ACHN (cell line): Measurements from ENCODE around the gene LAMB2.

Experiments
- DNase-seq: peaks from one replicate; pipeline ENCODE4 v3.0.0-alpha.2; 2015
- in situ Hi-C: cut with HindIII; loops from 2 replicates; pipeline ENCODE4 v1.10.0; 2017; ENCODE audit warnings: low sequenced_read_pairs, low pct_ligation_motif_present, low pct_unique_long_range_greater_than_20kb

Gene LAMB2

GRCh38 chr3:49123687-49124086, 9.2 kb downstream of the LAMB2 start:
- no peak for DNase-seq

GRCh38 chr3:49122886-49123545, 9.8 kb downstream of the LAMB2 start:
- in situ Hi-C loops: no loop called here
- no peak for DNase-seq

More at GRCh38 chr3:49123687-49124086, 9.2 kb downstream of the LAMB2 start:
- in situ Hi-C loops: no loop called here

GRCh38 chr3:49122451-49122850, 10.4 kb downstream of the LAMB2 start:
- in situ Hi-C loops: no loop called here
- DNase-seq: no peak

DNA sequence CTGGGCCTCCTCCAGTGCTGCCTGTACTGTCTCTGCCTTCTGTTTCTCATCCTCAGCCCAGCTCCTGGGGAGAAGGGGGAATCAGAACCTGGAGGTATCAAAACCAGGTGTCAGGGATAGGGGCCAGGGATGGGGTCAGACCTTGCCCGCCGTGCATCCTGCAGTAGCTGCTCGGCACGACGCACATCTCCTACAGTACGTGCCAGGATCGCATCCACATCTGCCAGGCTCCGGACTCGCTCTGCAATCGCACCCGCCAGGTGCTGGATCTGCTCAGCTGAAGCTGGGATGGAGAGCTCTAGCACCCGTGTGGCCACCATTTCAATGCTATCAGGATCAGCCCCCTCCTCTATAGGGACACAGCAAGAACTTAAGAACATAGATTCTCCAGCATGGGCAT, 10.8 kb downstream of the LAMB2 start:
- in situ Hi-C loops: no loop called here
- DNase-seq: no peak

GRCh38 chr3:49121132-49121736, 11.6 kb downstream of the LAMB2 start:
- in situ Hi-C loops: no loop called here
- no peak for DNase-seq

DNA sequence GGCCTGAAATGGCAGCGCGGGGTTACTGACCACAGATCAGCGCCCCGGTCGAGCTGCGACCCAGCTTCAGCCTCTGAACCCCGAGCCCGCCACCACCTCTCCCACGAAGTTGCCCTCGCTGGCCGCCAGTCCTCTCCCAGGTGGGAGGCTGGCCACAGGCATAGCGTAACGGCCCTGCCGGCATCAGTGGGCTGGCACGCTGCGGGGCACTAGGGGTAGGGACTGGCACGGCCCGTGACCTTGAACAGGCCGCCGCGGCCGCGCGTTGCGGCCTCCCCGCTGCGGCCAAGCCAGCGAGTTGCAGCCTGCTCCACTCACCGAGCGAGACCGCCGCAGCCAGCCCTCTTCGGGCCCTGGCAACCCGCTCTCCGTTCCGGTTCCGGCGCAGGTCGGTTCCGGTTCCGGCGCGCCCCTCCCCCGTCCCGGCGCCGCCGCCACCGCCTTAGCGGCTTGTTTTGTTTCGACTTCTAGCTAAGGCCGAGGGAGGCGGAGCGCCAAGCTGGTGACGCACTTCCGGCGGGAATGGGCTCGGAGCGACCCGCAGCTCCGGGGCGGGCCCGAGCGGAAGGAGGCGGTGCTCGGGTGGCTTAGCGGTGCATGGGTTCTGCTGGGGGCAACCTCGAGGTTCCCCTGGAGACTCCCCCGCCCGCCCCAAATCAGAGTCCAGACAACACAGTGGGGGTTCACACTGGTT, 12.3 kb downstream of the LAMB2 start, which contains the start of gene USP19:
Gene USP19 (minus strand): TSS at position 386 of the 694 bp plus-strand sequence. CDS start 1,678 bp downstream, outside the sequence.
- in situ Hi-C loops: no loop called here
- peak; percentile 89 for DNase-seq

GRCh38 chr3:49120096-49120437, 12.8 kb downstream of the LAMB2 start:
- in situ Hi-C loops: no loop called here
- DNase-seq: no peak

DNA sequence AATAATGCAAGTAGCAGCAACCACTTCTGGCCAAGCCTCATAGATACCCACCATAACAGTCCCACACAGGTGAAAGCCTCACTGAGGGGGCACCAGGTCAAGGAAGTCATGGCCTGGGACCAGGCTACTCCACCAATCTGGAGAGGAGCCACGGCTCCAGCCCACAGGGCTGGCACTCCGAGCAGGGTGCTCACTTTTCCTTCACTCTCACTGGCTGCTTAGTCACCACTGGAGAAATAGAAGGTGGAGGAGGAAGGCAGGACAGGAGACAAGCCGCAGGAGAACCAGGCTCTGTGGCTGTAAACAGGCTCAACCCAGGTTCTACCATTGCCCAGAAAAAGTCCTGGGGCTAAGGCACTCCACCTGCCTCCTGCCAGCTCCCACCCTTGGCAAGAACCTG, 13.4 kb downstream of the LAMB2 start:
- in situ Hi-C loops: no loop called here
- no peak for DNase-seq

DNA sequence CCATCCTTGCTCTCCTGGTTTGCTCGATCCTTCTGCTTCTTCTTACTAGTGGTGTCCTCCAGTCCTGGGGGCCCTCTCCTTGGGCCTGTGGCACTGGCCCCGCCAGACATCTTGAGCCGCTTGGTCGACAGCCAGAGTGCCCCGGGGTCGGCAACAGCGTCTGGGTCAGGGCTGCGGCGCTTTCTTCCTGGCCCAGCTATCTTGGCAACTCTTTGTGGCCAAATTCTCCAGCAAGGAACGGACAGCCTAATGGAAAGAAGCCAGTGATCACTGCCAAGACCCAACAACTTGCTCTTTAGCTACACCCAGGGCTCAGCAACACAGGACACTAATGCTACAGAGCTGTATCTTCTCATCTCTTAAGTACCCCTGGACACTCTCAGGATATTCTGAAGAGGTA, 13.8 kb downstream of the LAMB2 start:
- DNase-seq: no peak
- in situ Hi-C loops: no loop called here

- in situ Hi-C loops: no loop called here
- DNase-seq: no peak
Measured at GRCh38 chr3:49112262-49112661, 20.6 kb downstream of the LAMB2 start.

DNA sequence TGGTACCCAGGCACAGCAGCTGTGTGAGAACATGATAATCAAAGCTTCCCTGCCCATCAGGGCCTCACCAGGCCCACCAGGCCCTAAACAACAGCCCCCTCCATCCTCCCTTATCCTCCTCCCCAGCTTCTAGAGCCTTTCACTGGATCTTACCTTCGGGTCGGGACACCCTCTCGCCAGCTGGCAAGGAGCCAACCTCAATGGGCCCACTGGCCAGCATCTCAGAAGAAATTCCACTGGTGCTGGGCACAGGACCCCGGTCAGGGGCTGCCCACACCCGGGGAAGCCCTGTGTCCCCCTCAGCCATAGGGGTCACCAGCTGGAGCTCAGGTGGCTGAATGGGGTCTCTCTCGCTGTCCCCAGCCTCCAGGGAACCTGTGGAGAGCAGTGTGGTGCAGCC, 21.5 kb downstream of the LAMB2 start:
- no peak for DNase-seq
- in situ Hi-C loops: no loop called here

- DNase-seq: no peak
- in situ Hi-C loops: no loop called here
Measured at GRCh38 chr3:49110780-49111179, 22.1 kb downstream of the LAMB2 start.

GRCh38 chr3:49108346-49108745, 24.5 kb downstream of the LAMB2 start:
- in situ Hi-C loops: no loop called here
- DNase-seq: no peak

GRCh38 chr3:49104427-49105291, 28.2 kb downstream of the LAMB2 start, which contains the start of gene QARS1:
Gene QARS1, minus strand, starts transcription at chr3:49104757. Its CDS starts 24 bp downstream, at chr3:49104733.
- in situ Hi-C loops: no loop called here
- peak; percentile 86 for DNase-seq

DNA sequence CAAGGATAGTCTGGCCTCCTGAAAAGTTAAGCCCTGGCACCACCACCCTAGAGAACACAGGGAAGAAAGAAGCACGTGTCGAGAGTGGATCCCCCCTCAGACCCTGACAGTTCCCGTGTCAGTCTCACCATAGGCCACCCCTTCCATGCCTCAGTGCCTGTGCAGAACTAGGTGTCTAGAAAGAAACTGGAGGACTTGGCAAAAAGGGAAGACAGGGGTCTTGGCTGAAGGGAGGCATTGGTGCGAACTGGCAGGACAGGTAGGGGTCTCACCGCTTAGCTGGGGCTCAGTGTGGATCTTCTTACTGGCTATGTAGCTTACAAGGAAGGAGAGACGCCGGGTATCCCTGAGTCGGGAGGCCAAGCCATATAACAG, 28.8 kb downstream of the LAMB2 start:
- no peak for DNase-seq
- in situ Hi-C loops: no loop called here

DNA sequence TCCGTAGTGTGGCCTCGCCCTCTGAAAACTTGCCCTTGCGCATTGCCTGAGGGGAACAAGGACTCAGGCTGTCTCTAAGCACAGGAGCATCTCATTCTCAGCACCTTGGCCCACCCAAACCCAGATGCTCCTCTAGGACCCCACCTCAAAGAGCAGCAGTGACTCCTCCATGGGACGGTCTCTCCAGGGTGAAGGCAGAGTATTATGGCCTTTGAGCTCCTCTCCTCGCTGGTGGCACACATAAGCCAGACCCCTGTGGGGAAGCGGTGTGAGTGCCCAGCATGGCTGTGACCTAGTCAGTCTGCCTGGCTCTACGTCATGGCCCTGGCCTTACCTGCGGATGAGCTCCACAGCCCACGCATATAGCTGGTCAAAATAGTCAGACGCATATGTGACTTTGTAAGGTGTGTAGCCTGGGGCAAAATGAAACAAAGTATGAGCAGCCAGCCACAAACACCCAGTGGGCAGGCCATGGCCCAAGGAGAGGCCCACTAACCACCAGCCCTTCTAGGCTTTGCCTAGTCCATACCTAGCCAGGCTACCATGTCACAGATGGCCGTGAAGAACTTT, 32.7 kb downstream of the LAMB2 start:
- in situ Hi-C loops: no loop called here
- DNase-seq: no peak

GRCh38 chr3:49098910-49099630, 33.8 kb downstream of the LAMB2 start:
- in situ Hi-C loops: no loop called here
- DNase-seq: no peak

DNA sequence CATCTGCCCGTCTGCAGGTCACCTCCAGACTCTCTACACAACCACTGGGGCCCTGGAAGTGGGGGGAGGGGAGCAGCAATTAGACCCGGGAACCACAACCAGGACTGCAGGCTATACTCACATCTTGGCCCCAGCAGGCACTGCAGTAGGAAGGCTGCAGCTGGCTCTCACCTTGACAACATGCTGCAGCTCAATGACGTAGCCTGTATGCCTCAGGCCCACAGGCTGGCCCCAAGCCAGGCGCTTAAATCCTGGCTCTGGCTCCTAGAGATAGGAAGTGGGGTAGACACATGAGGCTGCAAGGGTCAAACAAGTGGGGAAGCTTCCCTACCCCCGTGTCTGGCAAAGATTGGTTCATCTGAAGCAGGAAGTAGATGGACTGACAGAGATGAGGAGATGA, 34.4 kb downstream of the LAMB2 start:
- DNase-seq: no peak
- in situ Hi-C loops: no loop called here
